H1 (cell line): ENCODE results near the gene KNOP1. TPM values are rescaled to one million over a fixed set of nuclear protein-coding genes. Genes with fewer than 3 reads are reported as not detected.

ENCODE experiments used
- CTCF ChIA-PET: fragments of 300-600 bp; sonication (Branson Sonifier 250); formaldehyde crosslinking; loops from one replicate; lab custom pipeline; 2021; ENCODE audit not compliant: partially characterized antibody; lab: Charles Lee
- POLR2A ChIA-PET: fragments of 300-600 bp; sonication (Branson Sonifier 250); formaldehyde crosslinking; loops from one replicate; lab custom pipeline; 2021; ENCODE audit warnings: inconsistent platforms; ENCODE audit not compliant: partially characterized antibody; lab: Charles Lee
- DNase-seq, 2 experiments: peaks; one replicate each; pipeline versions ENCODE4 v3.0.0 to v3.0.0-alpha.2; 2010 to 2022; ENCODE audit warnings: low spot score in 2 of 2, low read depth in 1 of 2, mixed read lengths in 1 of 2
- FAIRE-seq: peaks from 2 replicates; lab custom pipeline; 2011; peaks lifted over from hg19 to GRCh38; lab: Jason Lieb, UNC
- H2AFZ ChIP-seq: 2 replicates; pipeline ENCODE4 v1.8.1; 2012; ENCODE audit warnings: low read length, inconsistent platforms
- H2AK5ac ChIP-seq: 2 replicates; pipeline ENCODE4 v1.6.1; 2013; ENCODE audit warnings: low read depth, low read length
- H2BK120ac ChIP-seq: replicated peaks from 2 replicates; pipeline ENCODE3; 2013; ENCODE audit warnings: low read depth, low read length, inconsistent platforms
- H2BK12ac ChIP-seq: 2 replicates; pipeline ENCODE4 v1.6.1; 2013; ENCODE audit warnings: low read depth, low read length
- H2BK15ac ChIP-seq: 2 replicates; pipeline ENCODE4 v1.6.1; 2013; ENCODE audit warnings: low read length
- H2BK20ac ChIP-seq: 2 replicates; pipeline ENCODE4 v1.6.1; 2013; ENCODE audit warnings: low read length
- H2BK5ac ChIP-seq: 2 replicates; pipeline ENCODE4 v1.6.1; 2013; ENCODE audit warnings: low read depth, low read length
- H3K14ac ChIP-seq: 2 replicates; pipeline ENCODE4 v1.6.1; 2013; ENCODE audit warnings: inconsistent platforms; ENCODE audit not compliant: insufficient read length
- H3K18ac ChIP-seq: 2 replicates; pipeline ENCODE4 v1.6.1; 2013; ENCODE audit warnings: low read length; ENCODE audit errors: extremely low read depth
- H3K23ac ChIP-seq: 2 replicates; pipeline ENCODE4 v1.6.1; 2013; ENCODE audit warnings: inconsistent platforms; ENCODE audit not compliant: insufficient read length
- H3K23me2 ChIP-seq: 2 replicates; pipeline ENCODE4 v1.6.1; 2013; ENCODE audit warnings: low read depth, low read length
- H3K27ac ChIP-seq: 2 replicates; pipeline ENCODE4 v1.6.1; 2011; ENCODE audit warnings: low read depth, low read length, inconsistent platforms
- H3K27me3 ChIP-seq, 4 experiments: replicated peaks in 1 of 4; 1 replicate in 1 of 4; 2 replicates in 3 of 4; pipeline versions ENCODE4 v1.6.1 to v1.8.1; 2011 to 2013; ENCODE audit warnings: low read length in 3 of 4, mild to moderate bottlenecking in 3 of 4, inconsistent platforms in 2 of 4, mixed read lengths in 2 of 4, moderate library complexity in 1 of 4; ENCODE audit not compliant: control insufficient read depth in 3 of 4, insufficient read depth in 3 of 4; ENCODE audit errors: extremely low read depth in 1 of 4
- H3K36me3 ChIP-seq, 4 experiments: 2 replicates each; pipeline versions ENCODE4 v1.6.1 to v1.8.1; 2011 to 2013; ENCODE audit warnings: mild to moderate bottlenecking in 4 of 4, low read length in 3 of 4, moderate library complexity in 2 of 4, control low read depth in 1 of 4, inconsistent platforms in 1 of 4; ENCODE audit not compliant: insufficient read depth in 4 of 4, control insufficient read depth in 2 of 4
- H3K4ac ChIP-seq: replicated peaks from 2 replicates; pipeline ENCODE3; 2013; ENCODE audit warnings: low read length, low read depth, mixed read lengths, inconsistent platforms; ENCODE audit not compliant: insufficient read length
- H3K4me1 ChIP-seq, 4 experiments: replicated peaks in 1 of 4; 1 replicate in 1 of 4; 2 replicates in 3 of 4; pipeline versions ENCODE4 v1.6.1 to v1.8.1; 2011 to 2013; ENCODE audit warnings: low read length in 3 of 4, inconsistent platforms in 2 of 4, mixed read lengths in 1 of 4; ENCODE audit not compliant: insufficient read depth in 4 of 4, control insufficient read depth in 3 of 4
- H3K4me2 ChIP-seq, 2 experiments: 2 replicates each; pipeline versions ENCODE4 v1.6.1 to v1.8.1; 2011 to 2013; ENCODE audit warnings: low read depth in 2 of 2, low read length in 2 of 2, control low read depth in 1 of 2, inconsistent platforms in 1 of 2, mild to moderate bottlenecking in 1 of 2; ENCODE audit not compliant: insufficient read depth in 1 of 2
- H3K4me3 ChIP-seq, 4 experiments: fragments of 200-600, 300-600 bp in 1 of 4; sonication (generic), shearing (Covaris generic), sonication (Bioruptor Twin) in 1 of 4; 2 replicates each; pipeline versions ENCODE4 v1.5.1 to v1.8.1; 2011 to 2016; ENCODE audit warnings: low read length in 4 of 4, low read depth in 3 of 4, control low read depth in 2 of 4, inconsistent platforms in 2 of 4, mild to moderate bottlenecking in 2 of 4, mixed read lengths in 1 of 4, moderate library complexity in 1 of 4; ENCODE audit not compliant: insufficient read depth in 2 of 4; ENCODE audit errors: extremely low read depth in 1 of 4
- H3K56ac ChIP-seq: replicated peaks from 2 replicates; pipeline ENCODE3; 2013; ENCODE audit warnings: low read depth, mild to moderate bottlenecking, mixed read lengths, low read length, inconsistent platforms; ENCODE audit not compliant: insufficient read length
- H3K79me1 ChIP-seq: 2 replicates; pipeline ENCODE4 v1.6.1; 2013; ENCODE audit warnings: low read depth, low read length, control low read depth
- H3K79me2 ChIP-seq, 2 experiments: 2 replicates each; pipeline versions ENCODE4 v1.6.1 to v1.8.1; 2012 to 2013; ENCODE audit warnings: low read length in 2 of 2, mild to moderate bottlenecking in 2 of 2, inconsistent platforms in 1 of 2; ENCODE audit not compliant: insufficient read depth in 2 of 2, control insufficient read depth in 1 of 2
- H3K9ac ChIP-seq, 4 experiments: replicated peaks in 1 of 4; 1 replicate in 1 of 4; 2 replicates in 3 of 4; pipeline versions ENCODE4 v1.6.1 to v1.8.1; 2011 to 2013; ENCODE audit warnings: low read depth in 3 of 4, low read length in 3 of 4, control low read depth in 2 of 4, mild to moderate bottlenecking in 2 of 4, moderate library complexity in 2 of 4, inconsistent platforms in 1 of 4; ENCODE audit errors: extremely low read depth in 1 of 4
- H3K9me3 ChIP-seq, 2 experiments: 2 replicates each; pipeline versions ENCODE4 v1.6.1 to v1.8.1; 2012 to 2013; ENCODE audit warnings: mild to moderate bottlenecking in 2 of 2, moderate library complexity in 2 of 2, control low read depth in 1 of 2, inconsistent platforms in 1 of 2, low read depth in 1 of 2, low read length in 1 of 2, mixed read lengths in 1 of 2; ENCODE audit not compliant: insufficient read depth in 2 of 2
- H4K20me1 ChIP-seq, 2 experiments: replicated peaks in 1 of 2; 2 replicates each; pipeline versions ENCODE3 to v1.8.1; 2011 to 2013; ENCODE audit warnings: inconsistent platforms in 2 of 2, low read length in 2 of 2, mild to moderate bottlenecking in 1 of 2; ENCODE audit not compliant: insufficient read depth in 2 of 2, control insufficient read depth in 1 of 2
- H4K5ac ChIP-seq: 2 replicates; pipeline ENCODE4 v1.6.1; 2013; ENCODE audit warnings: low read length, low read depth, mixed read lengths, inconsistent platforms; ENCODE audit not compliant: insufficient read length
- H4K8ac ChIP-seq: 2 replicates; pipeline ENCODE4 v1.8.0; 2013; ENCODE audit warnings: mild to moderate bottlenecking, moderate library complexity, low read length, inconsistent platforms; ENCODE audit not compliant: insufficient read depth; ENCODE audit errors: extremely low read depth
- H4K91ac ChIP-seq: replicated peaks from 2 replicates; pipeline ENCODE3; 2013; ENCODE audit warnings: low read length, mixed read lengths, inconsistent platforms; ENCODE audit not compliant: insufficient read length
- ATF3 ChIP-seq: IDR thresholded peaks from 2 replicates; pipeline ENCODE4 v1.6.1; 2011; ENCODE audit warnings: low read depth, mild to moderate bottlenecking, low read length; ENCODE audit not compliant: insufficient read depth
- CEBPB ChIP-seq: IDR thresholded peaks from 2 replicates; pipeline ENCODE4 v1.6.1; 2012; ENCODE audit warnings: low read depth, low read length
- CTBP2 ChIP-seq: IDR thresholded peaks from 2 replicates; pipeline ENCODE4 v1.7.0; 2011; ENCODE audit warnings: borderline replicate concordance, mild to moderate bottlenecking, moderate library complexity, mixed read lengths, low read length; ENCODE audit not compliant: insufficient read depth, insufficient read length
- POU5F1 ChIP-seq: IDR thresholded peaks from 2 replicates; pipeline ENCODE4 v1.6.1; 2011; ENCODE audit warnings: low read depth, mild to moderate bottlenecking, low read length, moderate library complexity
- RNF2 ChIP-seq: fragments of 200-900, 300-1000 bp; sonication (generic); IDR thresholded peaks from 2 replicates; pipeline ENCODE4 v1.7.1; 2016; ENCODE audit warnings: borderline replicate concordance, low read depth, mild to moderate bottlenecking, antibody characterized with exemption, low read length; ENCODE audit not compliant: poor library complexity, severe bottlenecking; ENCODE audit errors: missing control alignments
- SP1 ChIP-seq: IDR thresholded peaks from 2 replicates; pipeline ENCODE4 v1.6.1; 2011; ENCODE audit warnings: low read depth, low read length
- WGBS, 2 experiments: shearing (Covaris generic) in 1 of 2; methylation state at CpG; one replicate each; pipeline versions ENCODE4 v1.1.6 to v1.1.7; 2013 to 2015; ENCODE audit warnings: low lambda C conversion rate in 2 of 2, mixed read lengths in 2 of 2, inconsistent platforms in 1 of 2, low coverage in 1 of 2, missing lambda C conversion rate in 1 of 2; ENCODE audit not compliant: insufficient replicate concordance in 2 of 2, insufficient coverage in 1 of 2, insufficient read length in 1 of 2; ENCODE audit errors: extremely low coverage in 1 of 2, missing lambda C conversion rate in 1 of 2; 5-methylcytosine and 5-hydroxymethylcytosine counted together
- polyA plus RNA-seq, 7 experiments: library from polyadenylated mRNA; depleted of rRNA in 3 of 7; stranded (reverse) in 5 of 7; unstranded in 2 of 7; fragments of >200 nt in 5 of 7; fragments of 200-250 nt in 2 of 7; gene quantifications; 1 replicate in 5 of 7; 2 replicates in 1 of 7; 4 replicates in 1 of 7; pipeline versions ENCODE4 v1.2.1 to v1.2.3, GENCODE V29; 2011 to 2013; ENCODE audit warnings: missing spikeins in 2 of 7, mixed read lengths in 2 of 7
- total RNA-seq: library from RNA; stranded (reverse); fragmentation: NEBNext Ultra II Directional; extraction: Animal tissue kit (Norgen Biotek cat#: 25700); gene quantifications from 2 replicates; pipeline ENCODE4 v1.2.1, GENCODE V29; 2021

KNOP1 gene
- total and polyA plus RNA-seq, 2 of the 8 experiments (the other 6 are each of a cell fraction or from before 2014, with no cell fraction given): 21.6 to 87.9 TPM

DNA sequence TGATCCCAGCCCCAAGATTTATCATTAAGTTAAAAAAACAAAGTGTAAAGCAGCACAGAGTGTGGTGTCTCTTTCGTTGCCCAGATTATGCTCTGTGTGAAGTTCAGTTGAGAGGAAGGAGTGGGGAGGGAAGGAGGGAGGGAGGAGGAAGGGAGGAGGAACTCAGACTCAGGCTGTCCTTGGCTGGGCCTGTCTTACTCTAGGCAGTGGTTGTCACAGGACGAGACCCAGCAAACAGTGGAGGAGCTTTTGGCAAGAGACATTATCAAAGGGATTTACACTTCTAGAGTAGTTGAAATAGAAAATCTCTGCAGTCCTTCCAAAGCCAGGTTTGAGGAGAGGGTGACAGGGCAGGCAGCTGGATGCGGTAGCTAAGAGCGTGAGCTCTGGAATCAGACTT, 27.8 kb downstream of the KNOP1 start:
- Histone ChIP-seq H3K79me1 (no peaks in the 10 kb centered on the region), H2AFZ (no peak overlapping the region), H3K4me3 (no peak overlapping the region), H4K20me1 (no peaks in the 10 kb centered on the region), H3K9me3 (peaks cover 0 to 2% of the 10 kb centered on the region in 2 experiments; a peak in 1 of 4 replicates), H3K23me2 (no peaks in the 10 kb centered on the region), H4K8ac (no peak overlapping the region; the same call in 1 of the 2 replicates), H2BK120ac (no peak overlapping the region), H3K9ac (no peak overlapping the region), H2AK5ac (no peak overlapping the region), H3K56ac (no peak overlapping the region), H3K36me3 (peaks cover 2 to 15% (median 5%) of the 10 kb centered on the region in 4 experiments; a peak in 5 of 8 replicates), H3K4me2 (no peak overlapping the region), H4K91ac (no peak overlapping the region), H4K5ac (no peak overlapping the region), H2BK5ac (no peak overlapping the region; the same call in 1 of the 2 replicates), H3K4me1 (no peaks in the 10 kb centered on the region), H3K4ac (no peak overlapping the region), H3K79me2 (no peaks in the 10 kb centered on the region; a peak in 1 of 4 replicates), H3K23ac (no peak overlapping the region), H3K27me3 (no peaks in the 10 kb centered on the region), H3K27ac (no peak overlapping the region), H2BK15ac (no peak overlapping the region), H2BK12ac (no peak overlapping the region), H2BK20ac (no peak overlapping the region), H3K18ac (no peak overlapping the region), H3K14ac (no peak overlapping the region)
- TF ChIP-seq CEBPB (no peak), SP1 (no peak), POU5F1 (no peak), CTBP2 (no peak), ATF3 (no peak), RNF2 (no peak)
- WGBS, 2 experiments: 93% methylated on average over 4 of the region's 4 CpGs; no CpG with 5 or more reads in 1 of the 2 experiments
- no peak for DNase-seq
- FAIRE-seq: no peak
- ChIA-PET POLR2A (interaction anchor here (1.0 to 1.2 kb wide), 2 partner anchors 10 to 11 kb away, joined by 3 read pairs; no protein-coding TSS in a partner anchor), CTCF (interaction anchor here (0.6 to 1.1 kb wide), 3 partner anchors 9 to 45 kb away, joined by 3 to 4 read pairs (median 4); no protein-coding TSS in a partner anchor)
